ENCODE results near the gene CASZ1.

CASZ1 gene

GRCh38 chr1:10755970-10756521 is 40.4 kb downstream of the CASZ1 start:
- Histone ChIP-seq H3K9ac (ENCODE audit: low read depth, low read length) (no peak overlapping the region), H2AFZ (ENCODE audit: low read depth, low read length) (no peak overlapping the region), H3K9me3 (ENCODE audit: insufficient read depth, low read length, severe bottlenecking) (no peaks in the 10 kb centered on the region), H4K20me1 (ENCODE audit: insufficient read depth, low read length) (peaks cover 11% of the 10 kb centered on the region; the same call in 1 of the 2 replicates), H3K4me2 (ENCODE audit: insufficient read depth, low read length) (no peak overlapping the region), H3K27me3 (ENCODE audit: insufficient read depth, low read length, poor library complexity) (peaks cover 11% of the 10 kb centered on the region), H3K27ac (ENCODE audit: low read length) (no peak overlapping the region), H3K4me1 (ENCODE audit: insufficient read depth, low read length) (peaks cover 2% of the 10 kb centered on the region; the same call in 1 of the 2 replicates), H3K79me2 (ENCODE audit: insufficient read depth, low read length) (no peaks in the 10 kb centered on the region), H3K4me3 (ENCODE audit: low read depth in 1 of 2, low read length in 2 of 2) (no peak overlapping the region), H3K36me3 (ENCODE audit: insufficient read depth, low read length) (no peaks in the 10 kb centered on the region)
- TF ChIP-seq EZH2 (IDR thresholded peaks at IDR 0.05; ENCODE audit: borderline replicate concordance, low read depth, low read length, severe bottlenecking), result no peak
- peak; percentile 29 for TF ChIP-seq CTCF (IDR thresholded peaks at IDR 0.05; ENCODE audit: borderline replicate concordance, extremely low read depth, low read length, poor library complexity, severe bottlenecking)
- DNase-seq (peak; percentile 79), ATAC-seq (ENCODE audit: insufficient read depth, low read depth) (peak; percentile 99)

GRCh38 chr1:10754568-10755329 is 41.7 kb downstream of the CASZ1 start:
- no peak for TF ChIP-seq CTCF (IDR thresholded peaks at IDR 0.05; ENCODE audit: borderline replicate concordance, extremely low read depth, low read length, poor library complexity, severe bottlenecking)
- H3K4me1 ChIP-seq (ENCODE audit: insufficient read depth, low read length), result peaks cover 2% of the 10 kb centered on the region; the same call in 1 of the 2 replicates
- no peak overlapping the region for H3K27ac ChIP-seq (ENCODE audit: low read length)
- H3K79me2 ChIP-seq (ENCODE audit: insufficient read depth, low read length), result no peaks in the 10 kb centered on the region
- no peak overlapping the region for H3K9ac ChIP-seq (ENCODE audit: low read depth, low read length)
- H3K4me2 ChIP-seq (ENCODE audit: insufficient read depth, low read length), result no peak overlapping the region
- peaks cover 11% of the 10 kb centered on the region for H3K27me3 ChIP-seq (ENCODE audit: insufficient read depth, low read length, poor library complexity)
- no peaks in the 10 kb centered on the region for H3K9me3 ChIP-seq (ENCODE audit: insufficient read depth, low read length, severe bottlenecking)
- no peaks in the 10 kb centered on the region for H3K36me3 ChIP-seq (ENCODE audit: insufficient read depth, low read length)
- H3K4me3 ChIP-seq (ENCODE audit: low read depth in 1 of 2, low read length in 2 of 2), result no peak overlapping the region
- DNase-seq, result no peak
- no peak for ATAC-seq (ENCODE audit: insufficient read depth, low read depth)
- H4K20me1 ChIP-seq (ENCODE audit: insufficient read depth, low read length), result peaks cover 11% of the 10 kb centered on the region; the same call in 1 of the 2 replicates
- H2AFZ ChIP-seq (ENCODE audit: low read depth, low read length), result no peak overlapping the region

- Histone ChIP-seq H4K20me1 (ENCODE audit: insufficient read depth, low read length) (peaks cover 11% of the 10 kb centered on the region; the same call in 1 of the 2 replicates), H3K79me2 (ENCODE audit: insufficient read depth, low read length) (no peaks in the 10 kb centered on the region), H3K9me3 (ENCODE audit: insufficient read depth, low read length, severe bottlenecking) (no peaks in the 10 kb centered on the region), H3K4me3 (ENCODE audit: low read depth in 1 of 2, low read length in 2 of 2) (no peak overlapping the region), H3K36me3 (ENCODE audit: insufficient read depth, low read length) (no peaks in the 10 kb centered on the region), H3K27me3 (ENCODE audit: insufficient read depth, low read length, poor library complexity) (peaks cover 11% of the 10 kb centered on the region), H2AFZ (ENCODE audit: low read depth, low read length) (no peak overlapping the region), H3K9ac (ENCODE audit: low read depth, low read length) (no peak overlapping the region), H3K4me1 (ENCODE audit: insufficient read depth, low read length) (peaks cover 2% of the 10 kb centered on the region; the same call in 1 of the 2 replicates), H3K27ac (ENCODE audit: low read length) (no peak overlapping the region), H3K4me2 (ENCODE audit: insufficient read depth, low read length) (no peak overlapping the region)
- ATAC-seq (ENCODE audit: insufficient read depth, low read depth) (no peak), DNase-seq (no peak)
- TF ChIP-seq CTCF (IDR thresholded peaks at IDR 0.05; ENCODE audit: borderline replicate concordance, extremely low read depth, low read length, poor library complexity, severe bottlenecking), result peak; percentile 39
- no peak for TF ChIP-seq EZH2 (IDR thresholded peaks at IDR 0.05; ENCODE audit: borderline replicate concordance, low read depth, low read length, severe bottlenecking)
These were observed 43.1 kb downstream of the CASZ1 start for GRCh38 chr1:10753299-10753698.

All from DND-41 (cell line).